Esophagus squamous epithelium (tissue), 5 donors: ENCODE results near the gene ILF2. TPM values are rescaled to one million over a fixed set of nuclear protein-coding genes. Genes with fewer than 3 reads are reported as not detected.
"Not testable (repeated sequence)": the region's sequence is repeated elsewhere in the genome, so short reads cannot be mapped to it uniquely, and the experiment has no call there.

ENCODE experiments used
- DNase-seq: peaks from one replicate; lab custom pipeline; 2025; lab: John Stamatoyannopoulos, UW
- H3K27ac ChIP-seq, 4 donors: fragments of 200-600 bp; sonication (generic); one replicate each; pipeline ENCODE4 v1.5.1; 2016 to 2019; ENCODE audit warnings: mild to moderate bottlenecking in 1 of 4
- H3K27me3 ChIP-seq, 4 donors: fragments of 200-600 bp; sonication (generic); 1 replicate in 3 of 4; 2 replicates in 1 of 4; pipeline versions ENCODE4 v1.5.1 to v1.6.0; 2017 to 2021; ENCODE audit warnings: antibody characterized with exemption in 1 of 4
- H3K36me3 ChIP-seq, 3 donors: fragments of 200-600 bp; sonication (generic); one replicate each; pipeline ENCODE4 v1.5.1; 2016 to 2019
- H3K4me1 ChIP-seq, 3 donors: fragments of 200-600 bp; sonication (generic); one replicate each; pipeline ENCODE4 v1.5.1; 2017 to 2019
- H3K4me3 ChIP-seq, 4 donors: fragments of 200-600 bp; sonication (generic); 1 replicate in 3 of 4; 2 replicates in 1 of 4; pipeline ENCODE4 v1.5.1; 2016 to 2019; ENCODE audit warnings: mild to moderate bottlenecking in 2 of 4, moderate library complexity in 1 of 4
- H3K9me3 ChIP-seq, 3 donors: fragments of 200-600 bp; sonication (generic); one replicate each; pipeline ENCODE4 v1.5.1; 2016 to 2019
- POLR2A ChIP-seq, 4 donors: fragments of 450-650 bp; IDR thresholded peaks; one replicate each; pipeline ENCODE4 v1.6.1; 2017; ENCODE audit warnings: antibody characterized with exemption in 4 of 4, mild to moderate bottlenecking in 4 of 4, moderate library complexity in 3 of 4
- WGBS, 2 donors: methylation state at CpG; one replicate each; pipeline ENCODE4 v1.1.5; 2018; 5-methylcytosine and 5-hydroxymethylcytosine counted together
- intact Hi-C: fragments of 100-400 bp; cut with DNase I; formaldehyde crosslinking; loops from one replicate; pipeline ENCODE4 v1.15.0; 2022
- total RNA-seq, 4 donors: library from RNA; depleted of rRNA; stranded (reverse); fragments of >200 nt; gene quantifications; one replicate each; pipeline ENCODE4 v1.1.0, GENCODE V29; 2016
- TF ChIP-seq, protein P1 (sequence below), 6 experiments: fragments of 450-650 bp in 4 of 6; fragments of 200-600 bp in 2 of 6; sonication (generic) in 2 of 6; IDR thresholded peaks; one replicate each; pipeline ENCODE4 v1.5.1; 2016 to 2019; ENCODE audit warnings: antibody characterized with exemption in 6 of 6, mild to moderate bottlenecking in 4 of 6, moderate library complexity in 4 of 6
- donor health status: DM: yes; HTN: yes; CAD: no.

The ILF2 gene
- 100 to 1,000 TPM in 3 of 4 donors, 10 to 100 TPM in 1; 78.0 to 166 (median 130) TPM for total RNA-seq

DNA sequence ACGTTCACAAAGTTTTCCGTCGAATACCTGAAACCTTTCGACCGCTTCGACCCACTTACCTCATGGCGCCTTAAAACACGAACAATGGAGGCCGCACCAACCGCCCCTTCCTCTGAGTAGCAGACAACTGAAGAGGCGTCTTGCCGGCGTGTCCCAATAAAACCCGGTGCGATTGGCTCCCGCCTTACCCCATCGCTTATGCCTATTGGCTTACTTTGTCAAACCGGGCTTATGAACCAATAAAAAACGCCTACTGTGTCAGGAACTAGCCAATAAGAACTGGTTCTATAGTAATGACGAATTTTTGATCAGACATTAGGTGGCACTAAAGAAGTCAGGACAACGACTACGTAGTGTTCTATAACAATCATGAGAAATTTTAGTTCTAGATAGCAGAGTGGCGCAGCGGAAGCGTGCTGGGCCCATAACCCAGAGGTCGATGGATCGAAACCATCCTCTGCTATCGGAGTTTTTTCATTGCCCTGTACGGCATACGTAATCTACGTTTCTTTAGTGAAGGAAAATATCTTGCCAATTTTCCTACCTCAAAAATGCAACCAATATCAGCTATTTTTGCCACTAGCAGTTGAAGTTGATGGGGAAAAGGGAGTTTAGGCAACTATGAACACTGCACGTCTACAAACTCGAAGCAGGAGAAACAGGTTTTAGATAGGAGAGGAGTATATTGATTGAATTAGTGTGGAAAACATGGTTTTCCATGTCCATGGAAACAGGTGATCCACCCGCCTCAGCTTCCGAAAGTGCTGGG lies at the start of gene ILF2:
ILF2 (minus strand) TSS at position 135 of the 769 bp plus-strand sequence; CDS start at position 64, 71 bp downstream.
- Histone ChIP-seq H3K9me3 (no peaks in the 10 kb centered on the region), H3K4me1 (peaks cover 9 to 37% (median 12%) of the 10 kb centered on the region in 3 donors), H3K27ac (peak within 1 kb of the TSS; percentile 86 to 93 (median 92)), H3K27me3 (no peaks in the 10 kb centered on the region), H3K36me3 (peaks cover 19 to 36% (median 28%) of the 10 kb centered on the region in 3 donors), H3K4me3 (peak within 1 kb of the TSS; percentile 65 to 87 (median 78))
- WGBS, 2 donors: 0% methylated on average over 34 to 35 of the region's 35 CpGs
- intact Hi-C loops: loop anchor here (10.0 kb wide), 1 partner anchor 314 kb away; the partner anchor contains the start of gene RAB13
- TF ChIP-seq, protein P1, sequence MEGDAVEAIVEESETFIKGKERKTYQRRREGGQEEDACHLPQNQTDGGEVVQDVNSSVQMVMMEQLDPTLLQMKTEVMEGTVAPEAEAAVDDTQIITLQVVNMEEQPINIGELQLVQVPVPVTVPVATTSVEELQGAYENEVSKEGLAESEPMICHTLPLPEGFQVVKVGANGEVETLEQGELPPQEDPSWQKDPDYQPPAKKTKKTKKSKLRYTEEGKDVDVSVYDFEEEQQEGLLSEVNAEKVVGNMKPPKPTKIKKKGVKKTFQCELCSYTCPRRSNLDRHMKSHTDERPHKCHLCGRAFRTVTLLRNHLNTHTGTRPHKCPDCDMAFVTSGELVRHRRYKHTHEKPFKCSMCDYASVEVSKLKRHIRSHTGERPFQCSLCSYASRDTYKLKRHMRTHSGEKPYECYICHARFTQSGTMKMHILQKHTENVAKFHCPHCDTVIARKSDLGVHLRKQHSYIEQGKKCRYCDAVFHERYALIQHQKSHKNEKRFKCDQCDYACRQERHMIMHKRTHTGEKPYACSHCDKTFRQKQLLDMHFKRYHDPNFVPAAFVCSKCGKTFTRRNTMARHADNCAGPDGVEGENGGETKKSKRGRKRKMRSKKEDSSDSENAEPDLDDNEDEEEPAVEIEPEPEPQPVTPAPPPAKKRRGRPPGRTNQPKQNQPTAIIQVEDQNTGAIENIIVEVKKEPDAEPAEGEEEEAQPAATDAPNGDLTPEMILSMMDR (IDR thresholded peaks at IDR 0.05): peak in 1 of 6 experiments; percentile 24
- TF ChIP-seq POLR2A (IDR thresholded peaks at IDR 0.05): peak in 3 of 4 donors; percentile 91 to 99 (median 94)
- peak; percentile 87 for DNase-seq

DNA sequence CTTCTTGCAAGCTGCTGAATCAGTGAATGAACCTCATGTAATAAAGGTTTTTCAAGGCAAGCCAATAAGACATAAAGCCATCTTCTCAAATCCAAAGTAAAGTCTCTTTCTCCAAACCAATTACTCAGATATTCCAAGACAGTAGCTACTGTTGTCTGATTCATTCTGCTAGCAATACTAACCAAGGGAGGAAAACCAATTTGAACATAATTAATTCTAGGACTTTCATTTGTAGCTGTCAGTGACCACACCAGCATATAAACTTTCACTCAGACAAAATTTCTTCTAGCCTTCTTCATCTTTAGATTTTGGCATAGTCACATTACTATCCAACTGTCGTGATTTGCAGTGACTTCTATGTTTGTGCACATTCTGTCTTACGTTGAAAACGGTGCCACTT lies 46.5 kb upstream of the ILF2 start:
- 77 to 87% methylated on average over 3 of the region's 3 CpGs for WGBS, 2 donors
- Histone ChIP-seq H3K4me1 (no peaks in the 10 kb centered on the region), H3K27me3 (no peaks in the 10 kb centered on the region), H3K36me3 (no peaks in the 10 kb centered on the region), H3K27ac (no peak overlapping the region), H3K9me3 (no peaks in the 10 kb centered on the region), H3K4me3 (no peak overlapping the region)
- DNase-seq: no peak
- intact Hi-C loops: no loop called here
- TF ChIP-seq, protein P1 (IDR thresholded peaks at IDR 0.05): no peak
- TF ChIP-seq POLR2A (IDR thresholded peaks at IDR 0.05): no peak

DNA sequence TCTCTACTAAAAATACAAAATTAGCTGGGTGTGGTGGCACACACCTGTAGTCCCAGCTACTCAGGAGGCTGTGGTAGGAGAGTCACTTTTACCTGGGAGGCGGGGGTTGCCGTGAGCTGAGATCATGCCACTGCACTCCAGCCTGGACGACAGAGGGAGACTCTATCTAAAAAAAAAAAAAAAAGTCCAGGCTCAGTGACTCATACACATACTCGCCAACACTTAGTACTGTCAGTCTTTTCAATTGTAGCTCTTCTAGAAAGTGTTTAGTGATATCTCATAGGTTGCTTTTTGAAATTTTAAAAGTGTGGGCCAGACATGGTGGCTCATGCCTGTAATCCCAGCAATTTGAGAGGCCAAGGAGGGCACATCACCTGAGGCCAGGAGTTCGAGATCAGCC lies 45.4 kb upstream of the ILF2 start:
- H3K27me3 ChIP-seq, H3K4me3 ChIP-seq, H3K9me3 ChIP-seq, intact Hi-C loops, DNase-seq, H3K4me1 ChIP-seq, H3K27ac ChIP-seq, H3K36me3 ChIP-seq: not testable (repeated sequence)
- 79 to 80% methylated on average over 4 to 5 of the region's 5 CpGs for WGBS, 2 donors

DNA sequence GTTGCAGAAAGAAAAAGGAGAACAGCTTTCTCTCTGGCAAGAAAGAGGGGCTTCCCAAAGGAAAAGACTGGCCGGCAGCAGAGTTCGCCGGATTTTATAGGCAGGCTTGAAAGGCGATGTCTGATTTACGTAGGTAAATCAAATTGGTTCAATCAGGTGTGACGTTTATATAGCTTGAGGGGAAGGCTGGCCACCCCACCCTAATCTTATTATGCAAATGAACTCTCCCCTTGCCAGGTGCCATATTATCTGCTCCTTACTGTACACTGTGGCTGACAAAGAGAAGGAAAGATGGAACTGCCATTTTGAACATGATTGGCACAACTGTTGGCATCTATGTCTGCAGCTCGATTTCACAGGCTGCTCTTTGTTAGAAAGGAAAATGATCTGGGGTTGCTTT lies 40.2 kb upstream of the ILF2 start:
- no peak for TF ChIP-seq POLR2A (IDR thresholded peaks at IDR 0.05)
- TF ChIP-seq, protein P1 (IDR thresholded peaks at IDR 0.05): no peak
- intact Hi-C loops: no loop called here
- 48 to 57% methylated on average over 5 to 7 of the region's 7 CpGs for WGBS, 2 donors

DNA sequence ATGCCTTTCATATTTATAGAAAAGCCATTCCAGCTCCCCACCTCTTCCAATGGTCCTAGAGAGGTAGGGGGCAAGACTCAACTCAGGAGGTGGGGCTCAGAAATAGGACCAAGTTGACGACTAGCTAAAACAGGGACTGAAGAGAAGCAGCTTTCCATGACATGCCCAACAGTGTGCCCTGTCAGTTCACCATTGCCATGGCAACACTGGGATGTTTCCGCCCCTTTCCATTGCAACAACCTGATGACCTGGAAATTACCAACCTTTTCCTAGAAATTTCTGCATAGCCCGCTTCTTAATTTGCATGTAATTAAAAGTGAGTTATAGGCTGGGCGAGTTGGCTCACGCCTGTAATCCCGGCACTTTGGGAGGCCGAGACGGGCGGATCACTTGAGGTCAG lies 34.7 kb upstream of the ILF2 start:
- no peaks in the 10 kb centered on the region for H3K36me3 ChIP-seq
- intact Hi-C loops: no loop called here
- no peak overlapping the region for H3K4me3 ChIP-seq
- TF ChIP-seq POLR2A (IDR thresholded peaks at IDR 0.05): no peak
- TF ChIP-seq, protein P1 (IDR thresholded peaks at IDR 0.05): no peak
- H3K27me3 ChIP-seq: no peaks in the 10 kb centered on the region
- no peak for DNase-seq
- no peaks in the 10 kb centered on the region for H3K4me1 ChIP-seq
- H3K27ac ChIP-seq: no peak overlapping the region
- 62 to 66% methylated on average over 9 of the region's 9 CpGs for WGBS, 2 donors
- H3K9me3 ChIP-seq: no peaks in the 10 kb centered on the region

More for the DNA sequence above, 40.2 kb upstream of the ILF2 start:
- no peaks in the 10 kb centered on the region for H3K9me3 ChIP-seq
- H3K4me1 ChIP-seq: no peaks in the 10 kb centered on the region
- H3K27ac ChIP-seq: no peak overlapping the region
- no peaks in the 10 kb centered on the region for H3K36me3 ChIP-seq
- no peaks in the 10 kb centered on the region for H3K27me3 ChIP-seq
- H3K4me3 ChIP-seq: no peak overlapping the region
- DNase-seq: no peak
